Measurements from ENCODE around the gene JDP2.

- TF ChIP-seq POLR2A (IDR thresholded peaks at IDR 0.05; ENCODE audit: low read length) (no peak), GATA1 (IDR thresholded peaks at IDR 0.05; ENCODE audit: low read depth, low read length) (no peak)
Observed at GRCh38 chr14:75506930-75507329, 79.1 kb downstream of the JDP2 start.

Data from erythroblast (primary cell).